CD14-positive monocyte (primary cell): ENCODE data around the gene PCK2. TPM values are rescaled to one million over a fixed set of nuclear protein-coding genes. Genes with fewer than 3 reads are reported as not detected.
A peak's percentile ranks its signal among the peaks of the same experiment; 100 is the strongest.

Experiments
- DNase-seq, 3 donors: peaks; one replicate each; pipeline ENCODE4 v3.0.0-alpha.2; 2011 to 2022
- H2AFZ ChIP-seq: 2 replicates; pipeline ENCODE4 v1.6.0; 2012; ENCODE audit warnings: mild to moderate bottlenecking, low read depth, low read length, inconsistent platforms; ENCODE audit not compliant: insufficient read depth, poor library complexity, severe bottlenecking
- H3K27ac ChIP-seq, 2 donors: 1 replicate in 1 of 2; 2 replicates in 1 of 2; pipeline ENCODE4 v1.5.1; 2012 to 2013; ENCODE audit warnings: low read length in 2 of 2, control low read depth in 1 of 2, inconsistent platforms in 1 of 2, low read depth in 1 of 2, mild to moderate bottlenecking in 1 of 2
- H3K27me3 ChIP-seq, 2 donors: one replicate each; pipeline versions ENCODE4 v1.6.0 to v1.6.1; 2011 to 2013; ENCODE audit warnings: low read length in 2 of 2; ENCODE audit not compliant: control insufficient read depth in 2 of 2, insufficient read depth in 2 of 2
- H3K36me3 ChIP-seq, 2 donors: replicated peaks in 1 of 2; 1 replicate in 1 of 2; 2 replicates in 1 of 2; pipeline versions ENCODE4 v1.5.1 to v1.6.1; 2012 to 2013; ENCODE audit warnings: low read length in 2 of 2, control low read depth in 1 of 2, inconsistent platforms in 1 of 2, mild to moderate bottlenecking in 1 of 2; ENCODE audit not compliant: insufficient read depth in 2 of 2, control insufficient read depth in 1 of 2
- H3K4me1 ChIP-seq, 2 donors: 1 replicate in 1 of 2; 2 replicates in 1 of 2; pipeline versions ENCODE4 v1.5.1 to v1.6.1; 2012 to 2013; ENCODE audit warnings: low read length in 2 of 2, control low read depth in 1 of 2, inconsistent platforms in 1 of 2, mild to moderate bottlenecking in 1 of 2, moderate library complexity in 1 of 2; ENCODE audit not compliant: insufficient read depth in 2 of 2, control insufficient read depth in 1 of 2
- H3K4me2 ChIP-seq: replicated peaks from 2 replicates; pipeline ENCODE3; 2012; ENCODE audit warnings: low read length, moderate library complexity, mild to moderate bottlenecking; ENCODE audit not compliant: poor library complexity, severe bottlenecking; ENCODE audit errors: extremely low read depth
- H3K4me3 ChIP-seq, 3 experiments: fragments of 200-600 bp in 1 of 3; sonication (generic) in 1 of 3; replicated peaks in 1 of 3; 1 replicate in 2 of 3; 2 replicates in 1 of 3; pipeline ENCODE4 v1.5.1; 2011 to 2013; ENCODE audit warnings: low read length in 3 of 3, mild to moderate bottlenecking in 3 of 3, control low read depth in 2 of 3, low read depth in 2 of 3, inconsistent platforms in 1 of 3, moderate library complexity in 1 of 3
- H3K79me2 ChIP-seq: 2 replicates; pipeline ENCODE4 v1.6.0; 2012; ENCODE audit warnings: mild to moderate bottlenecking, control low read depth, inconsistent platforms, low read length, moderate library complexity; ENCODE audit not compliant: insufficient read depth
- H3K9ac ChIP-seq: 2 replicates; pipeline ENCODE4 v1.6.0; 2017; ENCODE audit warnings: low read length, mild to moderate bottlenecking; ENCODE audit not compliant: insufficient read depth, poor library complexity, severe bottlenecking
- H3K9me3 ChIP-seq, 2 donors: replicated peaks in 1 of 2; 1 replicate in 1 of 2; 2 replicates in 1 of 2; pipeline versions ENCODE4 v1.5.1 to v1.6.1; 2012 to 2013; ENCODE audit warnings: low read length in 2 of 2, control low read depth in 1 of 2; ENCODE audit not compliant: control insufficient read depth in 1 of 2, insufficient read depth in 1 of 2
- H4K20me1 ChIP-seq: 2 replicates; pipeline ENCODE4 v1.6.0; 2012; ENCODE audit warnings: mild to moderate bottlenecking, low read length, control low read depth, moderate library complexity; ENCODE audit not compliant: insufficient read depth
- H3K27ac Mint-ChIP-seq, 7 donors: one replicate each; pipeline ENCODE4 v1.8.0; 2020; ENCODE audit warnings: mild to moderate bottlenecking in 7 of 7, mixed read lengths in 7 of 7, moderate library complexity in 6 of 7, inconsistent platforms in 2 of 7
- H3K27me3 Mint-ChIP-seq, 3 donors: one replicate each; pipeline ENCODE4 v1.8.0; 2021 to 2022; ENCODE audit warnings: low read depth in 3 of 3, mild to moderate bottlenecking in 3 of 3, mixed read lengths in 3 of 3, moderate library complexity in 3 of 3, inconsistent platforms in 1 of 3
- H3K36me3 Mint-ChIP-seq, 2 donors: one replicate each; pipeline ENCODE4 v1.8.0; 2020; ENCODE audit warnings: mixed read lengths in 2 of 2, inconsistent platforms in 1 of 2, mild to moderate bottlenecking in 1 of 2
- H3K4me1 Mint-ChIP-seq: one replicate; pipeline ENCODE4 v1.8.0; 2020; ENCODE audit warnings: mild to moderate bottlenecking, mixed read lengths
- H3K4me3 Mint-ChIP-seq, 2 donors: one replicate each; pipeline ENCODE4 v1.8.0; 2020; ENCODE audit warnings: mild to moderate bottlenecking in 2 of 2, mixed read lengths in 2 of 2, moderate library complexity in 1 of 2
- H3K9me3 Mint-ChIP-seq, 7 donors: one replicate each; pipeline ENCODE4 v1.8.0; 2020 to 2022; ENCODE audit warnings: mixed read lengths in 7 of 7, mild to moderate bottlenecking in 6 of 7, moderate library complexity in 6 of 7, inconsistent platforms in 2 of 7
- CTCF ChIP-seq: fragments of 200-600 bp; IDR thresholded peaks from one replicate; pipeline ENCODE4 v1.8.0; 2022; ENCODE audit warnings: antibody characterized with exemption, mild to moderate bottlenecking
- WGBS: methylation state at CpG from one replicate; pipeline ENCODE4 v1.1.5; 2013; ENCODE audit warnings: missing lambda C conversion rate; ENCODE audit not compliant: insufficient coverage; 5-methylcytosine and 5-hydroxymethylcytosine counted together
- intact Hi-C, 2 donors: fragments of 100-400 bp; cut with micrococcal nuclease; formaldehyde crosslinking; loops; one replicate each; pipeline versions ENCODE4 v1.15.0 to v1.15.1; 2023
- polyA plus RNA-seq, 3 donors: library from polyadenylated mRNA; depleted of rRNA in 1 of 3; unstranded in 2 of 3; stranded (reverse) in 1 of 3; fragments of 300-500 nt in 2 of 3; fragments of >200 nt in 1 of 3; fragmentation: Illumina TruSeq in 2 of 3; gene quantifications; 1 replicate in 2 of 3; 2 replicates in 1 of 3; pipeline ENCODE4 v1.2.3, GENCODE V29; 2012 to 2021

PCK2 gene
- polyA plus RNA-seq, 3 donors: 29.9 to 34.2 (median 31.3) TPM

- Histone ChIP-seq H3K4me2 (peak overlapping the region; percentile 94), H3K9me3 (no peaks in the 10 kb centered on the region), H3K9ac (no peak overlapping the region), H4K20me1 (no peaks in the 10 kb centered on the region), H3K27me3 (no peaks in the 10 kb centered on the region), H3K27ac (peak overlapping the region in 1 of 2 donors; percentile 99), H3K79me2 (peaks cover 24% of the 10 kb centered on the region), H3K4me1 (peaks cover 19 to 27% of the 10 kb centered on the region in 2 donors), H2AFZ (no peak overlapping the region), H3K36me3 (peaks cover 43 to 51% of the 10 kb centered on the region in 2 donors), H3K4me3 (peak overlapping the region in 1 of 3 experiments; percentile 87)
- no peak for DNase-seq
- Mint-ChIP-seq H3K9me3 (peaks cover 0 to 2% (median 0%) of the 10 kb centered on the region in 7 donors), H3K27me3 (peaks cover 0 to 6% (median 2%) of the 10 kb centered on the region in 3 donors), H3K4me3 (peak overlapping the region; percentile 89 to 94), H3K36me3 (peaks cover 41 to 54% of the 10 kb centered on the region in 2 donors), H3K4me1 (peaks cover 18% of the 10 kb centered on the region), H3K27ac (peak overlapping the region in 5 of 7 donors; percentile 77 to 99 (median 99))
- no peak for TF ChIP-seq CTCF
- intact Hi-C loops: loop anchor here in 1 of 2 donors (10.0 kb wide), 2 partner anchors 179 to 1191 kb away; partner anchors contain the start of genes DHRS1, NOP9 and PRMT5
- no CpG with 5 or more reads among the region's 6 CpGs for WGBS
These were observed 22.2 kb downstream of the PCK2 start for GRCh38 chr14:24116128-24116814.

- intact Hi-C loops: loop anchor here in 1 of 2 donors (10.0 kb wide), 2 partner anchors 178 to 1192 kb away; partner anchors contain the start of genes DHRS1, NOP9 and PRMT5
- Histone ChIP-seq H3K36me3 (peaks cover 50 to 60% of the 10 kb centered on the region in 2 donors), H3K27ac (no peak overlapping the region), H3K4me1 (peaks cover 19 to 27% of the 10 kb centered on the region in 2 donors), H2AFZ (no peak overlapping the region), H3K9ac (no peak overlapping the region), H3K27me3 (no peaks in the 10 kb centered on the region), H3K4me3 (no peak overlapping the region), H3K79me2 (peaks cover 24% of the 10 kb centered on the region), H3K4me2 (no peak overlapping the region), H4K20me1 (no peaks in the 10 kb centered on the region), H3K9me3 (no peaks in the 10 kb centered on the region)
- peak overlapping the region in 1 of 7 donors; percentile 6 for H3K27ac Mint-ChIP-seq
- WGBS: 97% methylated on average over 5 of the region's 6 CpGs
- H3K27me3 Mint-ChIP-seq: peaks cover 0 to 6% (median 2%) of the 10 kb centered on the region in 3 donors
- H3K36me3 Mint-ChIP-seq: peaks cover 47 to 63% of the 10 kb centered on the region in 2 donors
- no peak for TF ChIP-seq CTCF
- H3K9me3 Mint-ChIP-seq: peaks cover 0 to 2% (median 0%) of the 10 kb centered on the region in 7 donors
- peaks cover 18% of the 10 kb centered on the region for H3K4me1 Mint-ChIP-seq
- DNase-seq: no peak
- H3K4me3 Mint-ChIP-seq: no peak overlapping the region
These were observed 23.1 kb downstream of the PCK2 start for GRCh38 chr14:24117179-24117578.
